Measurements from ENCODE around the gene GPATCH8.

DNA sequence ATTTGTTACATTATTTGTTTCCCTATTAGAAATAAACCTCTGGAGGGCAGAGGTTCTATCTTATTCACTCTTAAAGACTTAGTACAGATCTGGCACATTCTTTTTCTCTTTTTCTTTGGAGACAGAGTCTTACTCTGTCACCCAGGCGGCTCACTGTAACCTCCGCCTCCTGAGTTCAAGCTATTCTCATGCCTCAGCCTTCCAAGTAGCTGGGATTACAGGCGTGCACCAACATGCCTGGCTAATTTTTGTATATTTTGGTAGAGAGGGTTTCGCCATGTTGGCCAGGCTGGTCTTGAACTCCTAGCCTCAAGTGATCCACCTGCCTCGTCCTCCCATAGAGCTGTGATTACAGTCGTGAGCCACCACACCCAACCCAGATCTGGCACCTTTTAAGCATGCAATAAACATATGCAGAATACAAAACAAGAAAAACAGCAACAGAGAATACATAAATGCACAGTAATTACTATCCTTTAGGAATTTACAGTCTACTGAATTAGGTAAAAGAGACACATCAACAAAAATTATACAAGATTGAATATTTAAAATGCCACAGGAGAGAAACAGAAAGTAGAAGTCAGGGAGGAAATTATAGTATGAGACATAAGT, 52.1 kb downstream of the GPATCH8 start:
- TF ChIP-seq, protein P1, sequence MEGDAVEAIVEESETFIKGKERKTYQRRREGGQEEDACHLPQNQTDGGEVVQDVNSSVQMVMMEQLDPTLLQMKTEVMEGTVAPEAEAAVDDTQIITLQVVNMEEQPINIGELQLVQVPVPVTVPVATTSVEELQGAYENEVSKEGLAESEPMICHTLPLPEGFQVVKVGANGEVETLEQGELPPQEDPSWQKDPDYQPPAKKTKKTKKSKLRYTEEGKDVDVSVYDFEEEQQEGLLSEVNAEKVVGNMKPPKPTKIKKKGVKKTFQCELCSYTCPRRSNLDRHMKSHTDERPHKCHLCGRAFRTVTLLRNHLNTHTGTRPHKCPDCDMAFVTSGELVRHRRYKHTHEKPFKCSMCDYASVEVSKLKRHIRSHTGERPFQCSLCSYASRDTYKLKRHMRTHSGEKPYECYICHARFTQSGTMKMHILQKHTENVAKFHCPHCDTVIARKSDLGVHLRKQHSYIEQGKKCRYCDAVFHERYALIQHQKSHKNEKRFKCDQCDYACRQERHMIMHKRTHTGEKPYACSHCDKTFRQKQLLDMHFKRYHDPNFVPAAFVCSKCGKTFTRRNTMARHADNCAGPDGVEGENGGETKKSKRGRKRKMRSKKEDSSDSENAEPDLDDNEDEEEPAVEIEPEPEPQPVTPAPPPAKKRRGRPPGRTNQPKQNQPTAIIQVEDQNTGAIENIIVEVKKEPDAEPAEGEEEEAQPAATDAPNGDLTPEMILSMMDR (IDR thresholded peaks at IDR 0.05): no peak
- TF ChIP-seq POLR2AphosphoS5 (IDR thresholded peaks at IDR 0.05) (no peak), POLR2A (IDR thresholded peaks at IDR 0.05) (no peak), EP300 (IDR thresholded peaks at IDR 0.05; ENCODE audit: low read depth) (no peak)

Measured in transverse colon (tissue), 4 donors.